CD14-positive monocyte (primary cell): Measurements from ENCODE around the gene GPN1. TPM values are rescaled to one million over a fixed set of nuclear protein-coding genes. Genes with fewer than 3 reads are reported as not detected.
"Not testable (repeated sequence)": the region's sequence is repeated elsewhere in the genome, so short reads cannot be mapped to it uniquely, and the experiment has no call there.

Experiments
- DNase-seq, 3 donors: peaks; one replicate each; pipeline ENCODE4 v3.0.0-alpha.2; 2011 to 2022
- H2AFZ ChIP-seq: 2 replicates; pipeline ENCODE4 v1.6.0; 2012; ENCODE audit warnings: mild to moderate bottlenecking, low read depth, low read length, inconsistent platforms; ENCODE audit not compliant: insufficient read depth, poor library complexity, severe bottlenecking
- H3K27ac ChIP-seq, 2 donors: 1 replicate in 1 of 2; 2 replicates in 1 of 2; pipeline ENCODE4 v1.5.1; 2012 to 2013; ENCODE audit warnings: low read length in 2 of 2, control low read depth in 1 of 2, inconsistent platforms in 1 of 2, low read depth in 1 of 2, mild to moderate bottlenecking in 1 of 2
- H3K27me3 ChIP-seq, 2 donors: one replicate each; pipeline versions ENCODE4 v1.6.0 to v1.6.1; 2011 to 2013; ENCODE audit warnings: low read length in 2 of 2; ENCODE audit not compliant: control insufficient read depth in 2 of 2, insufficient read depth in 2 of 2
- H3K36me3 ChIP-seq, 2 donors: replicated peaks in 1 of 2; 1 replicate in 1 of 2; 2 replicates in 1 of 2; pipeline versions ENCODE4 v1.5.1 to v1.6.1; 2012 to 2013; ENCODE audit warnings: low read length in 2 of 2, control low read depth in 1 of 2, inconsistent platforms in 1 of 2, mild to moderate bottlenecking in 1 of 2; ENCODE audit not compliant: insufficient read depth in 2 of 2, control insufficient read depth in 1 of 2
- H3K4me1 ChIP-seq, 2 donors: 1 replicate in 1 of 2; 2 replicates in 1 of 2; pipeline versions ENCODE4 v1.5.1 to v1.6.1; 2012 to 2013; ENCODE audit warnings: low read length in 2 of 2, control low read depth in 1 of 2, inconsistent platforms in 1 of 2, mild to moderate bottlenecking in 1 of 2, moderate library complexity in 1 of 2; ENCODE audit not compliant: insufficient read depth in 2 of 2, control insufficient read depth in 1 of 2
- H3K4me2 ChIP-seq: replicated peaks from 2 replicates; pipeline ENCODE3; 2012; ENCODE audit warnings: low read length, moderate library complexity, mild to moderate bottlenecking; ENCODE audit not compliant: poor library complexity, severe bottlenecking; ENCODE audit errors: extremely low read depth
- H3K4me3 ChIP-seq, 3 experiments: fragments of 200-600 bp in 1 of 3; sonication (generic) in 1 of 3; replicated peaks in 1 of 3; 1 replicate in 2 of 3; 2 replicates in 1 of 3; pipeline ENCODE4 v1.5.1; 2011 to 2013; ENCODE audit warnings: low read length in 3 of 3, mild to moderate bottlenecking in 3 of 3, control low read depth in 2 of 3, low read depth in 2 of 3, inconsistent platforms in 1 of 3, moderate library complexity in 1 of 3
- H3K79me2 ChIP-seq: 2 replicates; pipeline ENCODE4 v1.6.0; 2012; ENCODE audit warnings: mild to moderate bottlenecking, control low read depth, inconsistent platforms, low read length, moderate library complexity; ENCODE audit not compliant: insufficient read depth
- H3K9ac ChIP-seq: 2 replicates; pipeline ENCODE4 v1.6.0; 2017; ENCODE audit warnings: low read length, mild to moderate bottlenecking; ENCODE audit not compliant: insufficient read depth, poor library complexity, severe bottlenecking
- H3K9me3 ChIP-seq, 2 donors: replicated peaks in 1 of 2; 1 replicate in 1 of 2; 2 replicates in 1 of 2; pipeline versions ENCODE4 v1.5.1 to v1.6.1; 2012 to 2013; ENCODE audit warnings: low read length in 2 of 2, control low read depth in 1 of 2; ENCODE audit not compliant: control insufficient read depth in 1 of 2, insufficient read depth in 1 of 2
- H4K20me1 ChIP-seq: 2 replicates; pipeline ENCODE4 v1.6.0; 2012; ENCODE audit warnings: mild to moderate bottlenecking, low read length, control low read depth, moderate library complexity; ENCODE audit not compliant: insufficient read depth
- H3K27ac Mint-ChIP-seq, 7 donors: one replicate each; pipeline ENCODE4 v1.8.0; 2020; ENCODE audit warnings: mild to moderate bottlenecking in 7 of 7, mixed read lengths in 7 of 7, moderate library complexity in 6 of 7, inconsistent platforms in 2 of 7
- H3K27me3 Mint-ChIP-seq, 3 donors: one replicate each; pipeline ENCODE4 v1.8.0; 2021 to 2022; ENCODE audit warnings: low read depth in 3 of 3, mild to moderate bottlenecking in 3 of 3, mixed read lengths in 3 of 3, moderate library complexity in 3 of 3, inconsistent platforms in 1 of 3
- H3K36me3 Mint-ChIP-seq, 2 donors: one replicate each; pipeline ENCODE4 v1.8.0; 2020; ENCODE audit warnings: mixed read lengths in 2 of 2, inconsistent platforms in 1 of 2, mild to moderate bottlenecking in 1 of 2
- H3K4me1 Mint-ChIP-seq: one replicate; pipeline ENCODE4 v1.8.0; 2020; ENCODE audit warnings: mild to moderate bottlenecking, mixed read lengths
- H3K4me3 Mint-ChIP-seq, 2 donors: one replicate each; pipeline ENCODE4 v1.8.0; 2020; ENCODE audit warnings: mild to moderate bottlenecking in 2 of 2, mixed read lengths in 2 of 2, moderate library complexity in 1 of 2
- H3K9me3 Mint-ChIP-seq, 7 donors: one replicate each; pipeline ENCODE4 v1.8.0; 2020 to 2022; ENCODE audit warnings: mixed read lengths in 7 of 7, mild to moderate bottlenecking in 6 of 7, moderate library complexity in 6 of 7, inconsistent platforms in 2 of 7
- CTCF ChIP-seq: fragments of 200-600 bp; IDR thresholded peaks from one replicate; pipeline ENCODE4 v1.8.0; 2022; ENCODE audit warnings: antibody characterized with exemption, mild to moderate bottlenecking
- WGBS: methylation state at CpG from one replicate; pipeline ENCODE4 v1.1.5; 2013; ENCODE audit warnings: missing lambda C conversion rate; ENCODE audit not compliant: insufficient coverage; 5-methylcytosine and 5-hydroxymethylcytosine counted together
- intact Hi-C, 2 donors: fragments of 100-400 bp; cut with micrococcal nuclease; formaldehyde crosslinking; loops; one replicate each; pipeline versions ENCODE4 v1.15.0 to v1.15.1; 2023
- polyA plus RNA-seq, 3 donors: library from polyadenylated mRNA; depleted of rRNA in 1 of 3; unstranded in 2 of 3; stranded (reverse) in 1 of 3; fragments of 300-500 nt in 2 of 3; fragments of >200 nt in 1 of 3; fragmentation: Illumina TruSeq in 2 of 3; gene quantifications; 1 replicate in 2 of 3; 2 replicates in 1 of 3; pipeline ENCODE4 v1.2.3, GENCODE V29; 2012 to 2021

GPN1 gene
- polyA plus RNA-seq, 3 donors: 16.1 to 49.8 (median 46.8) TPM

GRCh38 chr2:27627963-27628766 lies 685 bp upstream of the GPN1 start:
- peak overlapping the region; percentile 92 for H3K9ac ChIP-seq
- intact Hi-C loops: no loop called here
- no peaks in the 10 kb centered on the region for H4K20me1 ChIP-seq
- H3K27me3 ChIP-seq: no peaks in the 10 kb centered on the region
- no peak for TF ChIP-seq CTCF
- no peaks in the 10 kb centered on the region for H3K9me3 ChIP-seq
- peak overlapping the region; percentile 66 to 95 (median 72) for H3K4me3 ChIP-seq
- H3K4me2 ChIP-seq: peak overlapping the region; percentile 92
- Mint-ChIP-seq H3K4me3 (no peak overlapping the region), H3K9me3 (no peaks in the 10 kb centered on the region), H3K36me3 (peaks cover 34 to 45% of the 10 kb centered on the region in 2 donors), H3K27me3 (peaks cover 0 to 3% (median 0%) of the 10 kb centered on the region in 3 donors), H3K4me1 (peaks cover 21% of the 10 kb centered on the region), H3K27ac (no peak overlapping the region)
- H3K4me1 ChIP-seq: peaks cover 30 to 35% of the 10 kb centered on the region in 2 donors
- DNase-seq: peak; percentile 70 to 90 (median 85)
- peak overlapping the region; percentile 62 for H2AFZ ChIP-seq
- H3K79me2 ChIP-seq: peaks cover 35% of the 10 kb centered on the region
- WGBS: 2% methylated on average over 11 of the region's 21 CpGs
- H3K36me3 ChIP-seq: peaks cover 34 to 48% of the 10 kb centered on the region in 2 donors
- peak overlapping the region; percentile 73 to 96 for H3K27ac ChIP-seq

GRCh38 chr2:27630257-27630656 lies 1.4 kb downstream of the GPN1 start:
- Histone ChIP-seq H3K4me1 (peaks cover 30 to 35% of the 10 kb centered on the region in 2 donors), H3K36me3 (peaks cover 42 to 48% of the 10 kb centered on the region in 2 donors), H3K79me2 (peaks cover 35% of the 10 kb centered on the region)
- peaks cover 34 to 45% of the 10 kb centered on the region in 2 donors for H3K36me3 Mint-ChIP-seq
- H4K20me1 ChIP-seq, H3K4me3 Mint-ChIP-seq, H3K9me3 Mint-ChIP-seq, H3K27me3 Mint-ChIP-seq, H3K4me3 ChIP-seq, H3K4me2 ChIP-seq, H2AFZ ChIP-seq, DNase-seq, H3K9me3 ChIP-seq, H3K9ac ChIP-seq, intact Hi-C loops, H3K27ac ChIP-seq, H3K27me3 ChIP-seq: not testable (repeated sequence)
- peaks cover 21% of the 10 kb centered on the region for H3K4me1 Mint-ChIP-seq
- peak overlapping the region in 3 of 7 donors; percentile 23 to 82 (median 42) for H3K27ac Mint-ChIP-seq
- WGBS: no CpG with 5 or more reads among the region's 2 CpGs
